ENCODE results near the gene SEMA4A. TPM values are rescaled to one million over a fixed set of nuclear protein-coding genes. Genes with fewer than 3 reads are reported as not detected.
"Not testable (repeated sequence)": the region's sequence is repeated elsewhere in the genome, so short reads cannot be mapped to it uniquely, and the experiment has no call there.

The SEMA4A gene
- 1.8 and 2.0 TPM in 2 replicates for polyA plus RNA-seq (2014; cell fraction: cytosol; rRNA removed)
- polyA plus RNA-seq (2014; cell fraction: nucleus; rRNA removed) = 4.1 and 5.1 TPM in 2 replicates

GRCh38 chr1:156153362-156153761 is at the start of gene SEMA4A:
TSS of gene SEMA4A (plus strand) at chr1:156153585. CDS start at chr1:156154579, 994 bp downstream.
- DNase-seq (ENCODE audit: low spot score) = no peak

- DNase-seq (ENCODE audit: low spot score) = no peak
These were observed 49.1 kb upstream of the SEMA4A start for GRCh38 chr1:156104065-156104810.

GRCh38 chr1:156104861-156105832 is 48.2 kb upstream of the SEMA4A start:
- peak; percentile 43 for DNase-seq (ENCODE audit: low spot score)

- DNase-seq (ENCODE audit: low spot score) = peak; percentile 50
These were observed 46.5 kb upstream of the SEMA4A start for GRCh38 chr1:156106624-156107488.

GRCh38 chr1:156108057-156108456 is 45.3 kb upstream of the SEMA4A start:
- no peak for DNase-seq (ENCODE audit: low spot score)

- DNase-seq (ENCODE audit: low spot score) = no peak
These were observed 44.6 kb upstream of the SEMA4A start for GRCh38 chr1:156108664-156109241.

- no peak for DNase-seq (ENCODE audit: low spot score)
These were observed 43.1 kb upstream of the SEMA4A start for GRCh38 chr1:156110252-156110651.

- DNase-seq (ENCODE audit: low spot score) = no peak
These were observed 41.9 kb upstream of the SEMA4A start for GRCh38 chr1:156111355-156111962.

- DNase-seq (ENCODE audit: low spot score) = peak; percentile 62
These were observed 40.9 kb upstream of the SEMA4A start for GRCh38 chr1:156112276-156113137.

- no peak for DNase-seq (ENCODE audit: low spot score)
These were observed 40.0 kb upstream of the SEMA4A start for GRCh38 chr1:156113282-156113950.

GRCh38 chr1:156114101-156114918 is 39.1 kb upstream of the SEMA4A start, which contains the start of gene LMNA:
TSS of gene LMNA (plus strand) at chr1:156114711. CDS start at chr1:156114919, 208 bp downstream.
- DNase-seq (ENCODE audit: low spot score) = no peak

- DNase-seq (ENCODE audit: low spot score) = no peak
These were observed 38.4 kb upstream of the SEMA4A start for GRCh38 chr1:156114919-156115513.

- DNase-seq (ENCODE audit: low spot score) = no peak
These were observed 37.6 kb upstream of the SEMA4A start for GRCh38 chr1:156115514-156116374.

GRCh38 chr1:156116731-156117130 is 36.7 kb upstream of the SEMA4A start:
- DNase-seq (ENCODE audit: low spot score) = not testable (repeated sequence)

GRCh38 chr1:156117414-156118176 is 35.8 kb upstream of the SEMA4A start:
- DNase-seq (ENCODE audit: low spot score) = no peak

Measured in SK-N-DZ (cell line).